ENCODE measurements around the gene SLC23A3. TPM values are rescaled to one million over a fixed set of nuclear protein-coding genes. Genes with fewer than 3 reads are reported as not detected.

SLC23A3 gene
- total RNA-seq, 2 donors from 2014 or later: 0.46 to 1.9 TPM

GRCh38 chr2:219133976-219134375 is 35.9 kb downstream of the SLC23A3 start:
- Mint-ChIP-seq H3K36me3 (ENCODE audit: low read depth) (peaks cover 10% of the 10 kb centered on the region), H3K27ac (no peak overlapping the region), H3K27me3 (ENCODE audit: insufficient read depth) (no peaks in the 10 kb centered on the region), H3K9me3 (no peaks in the 10 kb centered on the region), H3K4me1 (peaks cover 24% of the 10 kb centered on the region), H3K4me3 (no peak overlapping the region)
- TF ChIP-seq CTCF (conservative IDR thresholded peaks at IDR 0.05): no peak
- H3K4me3 ChIP-seq (ENCODE audit: low read length): peak overlapping the region; percentile 21
- H3K4me1 ChIP-seq (ENCODE audit: control insufficient read depth, insufficient read depth, low read length): peaks cover 6% of the 10 kb centered on the region
- H3K27ac ChIP-seq (ENCODE audit: low read depth, low read length): no peak overlapping the region
- H3K36me3 ChIP-seq (ENCODE audit: control insufficient read depth, insufficient read depth, low read length): peaks cover 8% of the 10 kb centered on the region
- H3K9me3 ChIP-seq (ENCODE audit: control insufficient read depth, low read length): no peaks in the 10 kb centered on the region
- no peak overlapping the region for H3K9ac ChIP-seq (ENCODE audit: extremely low read depth, low read length, poor library complexity, severe bottlenecking)
- no peak for DNase-seq
- 75 to 80% methylated on average over 4 of the region's 4 CpGs for WGBS, 2 experiments (ENCODE audit: insufficient coverage in 1 of 2, insufficient read length in 1 of 2)
- H3K27me3 ChIP-seq (ENCODE audit: control insufficient read depth, insufficient read depth, low read length, poor library complexity, severe bottlenecking): no peaks in the 10 kb centered on the region

GRCh38 chr2:219131744-219132143 is 38.1 kb downstream of the SLC23A3 start:
- no peaks in the 10 kb centered on the region for H3K36me3 ChIP-seq (ENCODE audit: control insufficient read depth, insufficient read depth, low read length)
- H3K27me3 ChIP-seq (ENCODE audit: control insufficient read depth, insufficient read depth, low read length, poor library complexity, severe bottlenecking): no peaks in the 10 kb centered on the region
- TF ChIP-seq CTCF (conservative IDR thresholded peaks at IDR 0.05): no peak
- no peak overlapping the region for H3K4me3 Mint-ChIP-seq
- H3K9ac ChIP-seq (ENCODE audit: extremely low read depth, low read length, poor library complexity, severe bottlenecking): no peak overlapping the region
- peaks cover 15% of the 10 kb centered on the region for H3K4me1 ChIP-seq (ENCODE audit: control insufficient read depth, insufficient read depth, low read length)
- WGBS, 2 experiments (ENCODE audit: insufficient coverage in 1 of 2, insufficient read length in 1 of 2): 85 to 98% methylated on average over 2 to 4 of the region's 4 CpGs
- no peak overlapping the region for H3K4me3 ChIP-seq (ENCODE audit: low read length)
- H3K36me3 Mint-ChIP-seq (ENCODE audit: low read depth): no peaks in the 10 kb centered on the region
- DNase-seq: no peak
- H3K4me1 Mint-ChIP-seq: peaks cover 44% of the 10 kb centered on the region
- no peaks in the 10 kb centered on the region for H3K9me3 ChIP-seq (ENCODE audit: control insufficient read depth, low read length)
- H3K27ac ChIP-seq (ENCODE audit: low read depth, low read length): no peak overlapping the region
- H3K27ac Mint-ChIP-seq: no peak overlapping the region
- no peaks in the 10 kb centered on the region for H3K27me3 Mint-ChIP-seq (ENCODE audit: insufficient read depth)
- no peaks in the 10 kb centered on the region for H3K9me3 Mint-ChIP-seq

GRCh38 chr2:219131327-219131726 is 38.5 kb downstream of the SLC23A3 start:
- no peak for DNase-seq
- H3K9me3 Mint-ChIP-seq: no peaks in the 10 kb centered on the region
- no peak for TF ChIP-seq CTCF (conservative IDR thresholded peaks at IDR 0.05)
- 91% methylated on average over 3 of the region's 3 CpGs for WGBS, 2 experiments (ENCODE audit: insufficient coverage in 1 of 2, insufficient read length in 1 of 2)
- no peaks in the 10 kb centered on the region for H3K36me3 Mint-ChIP-seq (ENCODE audit: low read depth)
- H3K27me3 ChIP-seq (ENCODE audit: control insufficient read depth, insufficient read depth, low read length, poor library complexity, severe bottlenecking): no peaks in the 10 kb centered on the region
- H3K4me3 Mint-ChIP-seq: no peak overlapping the region
- H3K27ac Mint-ChIP-seq: no peak overlapping the region
- H3K36me3 ChIP-seq (ENCODE audit: control insufficient read depth, insufficient read depth, low read length): no peaks in the 10 kb centered on the region
- no peaks in the 10 kb centered on the region for H3K9me3 ChIP-seq (ENCODE audit: control insufficient read depth, low read length)
- H3K4me1 ChIP-seq (ENCODE audit: control insufficient read depth, insufficient read depth, low read length): peaks cover 16% of the 10 kb centered on the region
- H3K4me3 ChIP-seq (ENCODE audit: low read length): no peak overlapping the region
- H3K9ac ChIP-seq (ENCODE audit: extremely low read depth, low read length, poor library complexity, severe bottlenecking): no peak overlapping the region
- H3K27ac ChIP-seq (ENCODE audit: low read depth, low read length): no peak overlapping the region
- no peaks in the 10 kb centered on the region for H3K27me3 Mint-ChIP-seq (ENCODE audit: insufficient read depth)
- peaks cover 48% of the 10 kb centered on the region for H3K4me1 Mint-ChIP-seq

Data from endodermal cell (in vitro differentiated cells).